Right atrium auricular region (tissue), 2 donors: ENCODE data around the gene ZCCHC17. TPM values are rescaled to one million over a fixed set of nuclear protein-coding genes. Genes with fewer than 3 reads are reported as not detected.
A peak's percentile ranks its signal among the peaks of the same experiment; 100 is the strongest.

Experiments used
- DNase-seq: peaks from one replicate; pipeline ENCODE4 v3.0.0-alpha.2; 2019; ENCODE audit warnings: low spot score
- H3K27ac ChIP-seq, 2 donors: fragments of 200-600 bp; sonication (generic); 1 replicate in 1 of 2; 2 replicates in 1 of 2; pipeline ENCODE4 v1.5.1; 2016 to 2019
- H3K27me3 ChIP-seq, 2 donors: fragments of 200-600 bp; sonication (generic); one replicate each; pipeline versions ENCODE4 v1.5.1 to v1.6.0; 2017 to 2019
- H3K36me3 ChIP-seq: fragments of 200-600 bp; sonication (generic); one replicate; pipeline ENCODE4 v1.5.1; 2016
- H3K4me1 ChIP-seq, 2 donors: fragments of 200-600 bp; sonication (generic); one replicate each; pipeline versions ENCODE4 v1.5.1 to v1.6.0; 2017 to 2019
- H3K4me3 ChIP-seq, 2 donors: fragments of 200-600 bp; sonication (generic); 1 replicate in 1 of 2; 2 replicates in 1 of 2; pipeline ENCODE4 v1.5.1; 2017 to 2019; ENCODE audit warnings: mild to moderate bottlenecking in 1 of 2, moderate library complexity in 1 of 2
- H3K9me3 ChIP-seq, 2 donors: fragments of 200-600 bp; sonication (generic); one replicate each; pipeline ENCODE4 v1.5.1; 2019
- CTCF ChIP-seq, 2 donors: fragments of 200-600 bp; sonication (generic); IDR thresholded peaks; one replicate each; pipeline ENCODE4 v1.5.1; 2019; ENCODE audit warnings: antibody characterized with exemption in 2 of 2
- total RNA-seq, 2 donors: library from RNA; depleted of rRNA; stranded (reverse); fragments of >200 nt; gene quantifications; one replicate each; pipeline ENCODE4 v1.1.0, GENCODE V29; 2016

ZCCHC17 gene
- total RNA-seq, 2 donors from 2014 or later, result 12.7 to 13.3 TPM

DNA sequence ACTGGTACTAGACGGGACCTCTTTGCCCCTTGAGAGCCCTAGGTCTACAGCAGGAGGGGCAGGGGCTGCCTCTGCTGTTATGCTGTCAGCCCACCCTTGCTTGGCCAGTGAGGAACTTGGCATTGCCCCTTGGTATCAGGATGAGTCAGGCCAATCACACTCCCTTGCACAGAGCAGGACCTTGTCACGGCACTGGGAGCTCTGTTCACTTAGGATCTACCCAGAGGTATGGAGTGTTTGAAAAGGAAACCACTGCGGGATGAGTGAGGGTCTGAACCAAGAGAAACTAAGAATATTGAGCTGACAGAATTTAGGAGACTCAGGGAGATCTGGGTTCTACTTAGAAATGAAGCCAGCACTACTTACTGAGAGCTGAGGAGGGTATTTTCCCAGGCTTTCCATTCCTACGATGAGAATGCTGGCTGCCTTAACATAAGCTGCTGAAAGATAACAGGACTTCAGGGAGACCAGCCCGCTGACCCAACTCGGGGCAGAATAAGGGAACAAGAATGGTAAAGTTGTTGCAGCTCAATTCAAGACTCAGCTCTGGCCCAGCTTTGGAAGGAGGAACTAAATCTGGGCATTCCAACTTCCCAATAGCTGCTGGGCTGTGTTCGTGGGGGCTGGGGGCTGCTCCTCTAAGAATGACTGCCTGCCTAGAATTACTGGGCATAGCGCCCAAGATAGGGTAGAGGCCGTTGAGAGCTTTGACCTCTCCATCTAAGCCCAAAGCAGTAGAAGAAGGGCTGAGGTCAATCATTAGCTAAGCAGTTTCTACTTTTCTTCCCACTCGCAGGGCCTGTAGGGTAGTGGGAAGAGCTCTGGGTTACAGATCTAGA, 74.5 kb downstream of the ZCCHC17 start:
- Histone ChIP-seq H3K27ac (peak overlapping the region; percentile 89 to 93), H3K36me3 (peaks cover 58% of the 10 kb centered on the region), H3K27me3 (no peaks in the 10 kb centered on the region), H3K4me1 (peaks cover 0 to 41% of the 10 kb centered on the region in 2 donors), H3K4me3 (peak overlapping the region; percentile 58 to 59), H3K9me3 (no peaks in the 10 kb centered on the region)
- DNase-seq, result no peak
- TF ChIP-seq CTCF (IDR thresholded peaks at IDR 0.05), result no peak

- no peak for DNase-seq
- H3K27me3 ChIP-seq, result no peaks in the 10 kb centered on the region
- H3K4me3 ChIP-seq, result peak overlapping the region; percentile 58 to 59
- no peak for TF ChIP-seq CTCF (IDR thresholded peaks at IDR 0.05)
- peaks cover 51% of the 10 kb centered on the region for H3K36me3 ChIP-seq
- H3K4me1 ChIP-seq, result peaks cover 0 to 41% of the 10 kb centered on the region in 2 donors
- H3K9me3 ChIP-seq, result no peaks in the 10 kb centered on the region
- H3K27ac ChIP-seq, result peak overlapping the region; percentile 89 to 93
Measured at GRCh38 chr1:31372051-31372450, 75.2 kb downstream of the ZCCHC17 start.

- Histone ChIP-seq H3K9me3 (no peaks in the 10 kb centered on the region), H3K4me1 (peaks cover 0 to 37% of the 10 kb centered on the region in 2 donors), H3K27me3 (no peaks in the 10 kb centered on the region), H3K27ac (peak overlapping the region; percentile 89 to 93), H3K36me3 (peaks cover 44% of the 10 kb centered on the region), H3K4me3 (peak overlapping the region; percentile 58 to 59)
- no peak for TF ChIP-seq CTCF (IDR thresholded peaks at IDR 0.05)
- DNase-seq, result no peak
Measured at GRCh38 chr1:31372751-31373055, 75.9 kb downstream of the ZCCHC17 start.

GRCh38 chr1:31373056-31373896, 76.4 kb downstream of the ZCCHC17 start, which contains the start of gene FABP3:
Gene FABP3 (minus strand): TSS chr1:31373076. CDS start chr1:31373014, 62 bp downstream.
- H3K27me3 ChIP-seq, result no peaks in the 10 kb centered on the region
- H3K9me3 ChIP-seq, result no peaks in the 10 kb centered on the region
- peak; percentile 91 for DNase-seq
- peak within 1 kb of the TSS; percentile 58 to 59 for H3K4me3 ChIP-seq
- TF ChIP-seq CTCF (IDR thresholded peaks at IDR 0.05), result no peak
- peaks cover 39% of the 10 kb centered on the region for H3K36me3 ChIP-seq
- peaks cover 0 to 32% of the 10 kb centered on the region in 2 donors for H3K4me1 ChIP-seq
- H3K27ac ChIP-seq, result peak within 1 kb of the TSS; percentile 89 to 93

DNA sequence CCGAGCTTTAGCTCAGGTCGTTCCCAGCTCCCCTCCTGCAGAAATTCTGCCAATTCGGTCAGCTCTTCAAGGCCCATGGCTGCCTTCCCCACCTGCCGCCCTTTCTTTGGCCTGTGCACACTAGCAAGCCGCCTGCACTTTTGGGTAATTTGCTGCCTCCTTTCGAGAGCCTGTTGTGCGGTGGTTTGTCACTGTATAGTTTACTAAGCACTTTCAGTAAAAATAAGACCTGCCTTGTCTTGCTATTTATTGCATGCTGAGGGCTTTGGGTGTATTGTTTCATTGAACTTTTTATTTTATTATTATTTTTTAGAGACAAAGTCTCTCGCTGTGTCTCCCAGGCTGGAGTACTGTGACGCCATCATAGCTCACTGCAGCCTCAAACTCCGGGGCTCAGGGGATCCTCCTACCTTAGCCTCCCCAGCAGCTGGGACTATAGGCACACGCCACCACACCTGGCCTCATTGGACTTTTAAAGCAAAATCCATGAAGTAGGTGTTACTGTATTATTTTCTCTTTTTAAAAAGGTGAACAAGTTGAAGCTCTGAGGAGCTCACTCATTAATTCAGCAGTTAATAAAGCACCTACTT, 77.2 kb downstream of the ZCCHC17 start:
- no peak for DNase-seq
- Histone ChIP-seq H3K9me3 (no peaks in the 10 kb centered on the region), H3K27ac (peak overlapping the region; percentile 89 to 93), H3K4me3 (peak overlapping the region; percentile 58 to 59), H3K27me3 (no peaks in the 10 kb centered on the region), H3K36me3 (peaks cover 36% of the 10 kb centered on the region), H3K4me1 (peaks cover 0 to 30% of the 10 kb centered on the region in 2 donors)
- TF ChIP-seq CTCF (IDR thresholded peaks at IDR 0.05), result no peak
